ENCODE data around the gene MEIS2.
A peak's percentile ranks its signal among the peaks of the same experiment; 100 is the strongest.

Gene MEIS2

DNA sequence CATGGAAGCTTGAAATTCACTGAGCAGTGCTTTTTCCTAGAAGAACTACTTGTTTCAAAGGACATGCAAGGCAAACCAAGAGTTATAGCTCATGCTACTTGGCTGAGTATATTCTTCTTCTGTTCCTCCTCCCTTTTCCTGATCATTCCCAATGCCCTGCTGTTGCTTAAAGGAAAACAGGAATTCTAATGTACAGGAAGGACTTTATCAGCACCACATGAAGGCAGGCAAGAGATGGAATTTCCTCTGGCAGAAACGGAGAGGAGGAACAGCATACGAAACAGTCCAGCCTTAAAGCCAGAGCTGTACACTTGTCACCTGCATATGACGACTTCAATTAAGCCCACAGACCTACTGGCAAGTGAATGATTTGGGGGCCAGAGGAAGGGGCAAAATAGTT is 15.7 kb downstream of the MEIS2 start:
- H2BK12ac ChIP-seq (ENCODE audit: low read length) = no peak overlapping the region
- no peak overlapping the region for H4K8ac ChIP-seq (ENCODE audit: low read depth, low read length)
- H3K4me2 ChIP-seq (ENCODE audit: low read length) = no peak overlapping the region
- H3K9me3 ChIP-seq (ENCODE audit: insufficient read depth, low read depth, low read length) = no peaks in the 10 kb centered on the region
- WGBS (ENCODE audit: extremely low coverage, insufficient coverage, insufficient read length) = no CpG with 5 or more reads among the region's 3 CpGs
- no peak overlapping the region for H4K12ac ChIP-seq (ENCODE audit: low read depth, low read length)
- no peak overlapping the region for H3K4me3 ChIP-seq (ENCODE audit: low read depth, low read length)
- H2AK5ac ChIP-seq (ENCODE audit: low read length) = no peak overlapping the region
- no peak overlapping the region for H2BK120ac ChIP-seq (ENCODE audit: insufficient read depth, low read length, poor library complexity)
- no peaks in the 10 kb centered on the region for H3K79me2 ChIP-seq (ENCODE audit: control insufficient read depth, insufficient read depth, low read length, poor library complexity)
- DNase-seq = no peak
- H2BK5ac ChIP-seq (ENCODE audit: low read depth, low read length, poor library complexity) = no peak overlapping the region
- H4K91ac ChIP-seq (ENCODE audit: low read depth, low read length) = no peak overlapping the region
- H3K79me1 ChIP-seq (ENCODE audit: low read length) = peaks cover 5% of the 10 kb centered on the region
- no peaks in the 10 kb centered on the region for H3K36me3 ChIP-seq (ENCODE audit: control insufficient read depth in 1 of 2, insufficient read depth in 2 of 2, low read length in 2 of 2)
- H3K4ac ChIP-seq (ENCODE audit: low read depth, low read length) = no peak overlapping the region
- no peak overlapping the region for H3K27ac ChIP-seq (ENCODE audit: low read depth, low read length)
- no peak overlapping the region for H2AFZ ChIP-seq (ENCODE audit: insufficient read depth, low read length, poor library complexity)
- H3K18ac ChIP-seq (ENCODE audit: low read length) = no peak overlapping the region
- no peaks in the 10 kb centered on the region for H3K27me3 ChIP-seq (ENCODE audit: insufficient read depth, low read length)
- H3K14ac ChIP-seq (ENCODE audit: low read length) = no peak overlapping the region
- peaks cover 4 to 9% of the 10 kb centered on the region in 2 experiments for H3K4me1 ChIP-seq (ENCODE audit: control insufficient read depth in 1 of 2, insufficient read depth in 2 of 2, low read length in 2 of 2)
- H3K9ac ChIP-seq (ENCODE audit: low read length) = no peak overlapping the region
- H3K23ac ChIP-seq (ENCODE audit: low read length) = no peak overlapping the region

DNA sequence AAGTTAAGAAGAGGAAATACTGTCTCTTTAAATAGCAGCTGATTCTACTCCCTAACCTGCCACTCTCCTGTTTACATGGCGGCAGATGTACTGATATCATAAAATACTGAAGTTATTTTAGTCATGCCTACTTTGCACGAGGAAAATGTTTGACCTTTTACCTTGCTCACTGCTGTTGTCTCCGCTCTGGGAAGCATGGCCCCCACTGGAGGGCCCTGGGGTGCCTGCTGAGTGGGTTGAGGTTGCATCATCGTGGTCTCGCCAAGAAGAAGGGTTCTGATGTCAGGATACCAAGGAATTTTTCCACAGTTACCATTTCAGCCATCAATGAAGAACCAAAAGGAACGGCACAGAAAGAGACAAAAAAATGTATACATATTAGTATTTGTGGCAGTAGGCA is 16.7 kb downstream of the MEIS2 start:
- Histone ChIP-seq H2BK5ac (ENCODE audit: low read depth, low read length, poor library complexity) (no peak overlapping the region), H3K9me3 (ENCODE audit: insufficient read depth, low read depth, low read length) (no peaks in the 10 kb centered on the region), H2BK12ac (ENCODE audit: low read length) (peak overlapping the region; percentile 92), H4K8ac (ENCODE audit: low read depth, low read length) (no peak overlapping the region), H4K91ac (ENCODE audit: low read depth, low read length) (no peak overlapping the region), H2AFZ (ENCODE audit: insufficient read depth, low read length, poor library complexity) (no peak overlapping the region), H3K14ac (ENCODE audit: low read length) (no peak overlapping the region), H3K23ac (ENCODE audit: low read length) (no peak overlapping the region), H3K4me1 (ENCODE audit: control insufficient read depth in 1 of 2, insufficient read depth in 2 of 2, low read length in 2 of 2) (peaks cover 4 to 9% of the 10 kb centered on the region in 2 experiments), H3K36me3 (ENCODE audit: control insufficient read depth in 1 of 2, insufficient read depth in 2 of 2, low read length in 2 of 2) (no peaks in the 10 kb centered on the region), H3K9ac (ENCODE audit: low read length) (no peak overlapping the region), H4K12ac (ENCODE audit: low read depth, low read length) (no peak overlapping the region), H2BK120ac (ENCODE audit: insufficient read depth, low read length, poor library complexity) (peak overlapping the region; percentile 58), H2AK5ac (ENCODE audit: low read length) (peak overlapping the region; percentile 1), H3K79me2 (ENCODE audit: control insufficient read depth, insufficient read depth, low read length, poor library complexity) (no peaks in the 10 kb centered on the region), H3K18ac (ENCODE audit: low read length) (no peak overlapping the region), H3K4ac (ENCODE audit: low read depth, low read length) (no peak overlapping the region), H3K4me2 (ENCODE audit: low read length) (no peak overlapping the region), H3K27me3 (ENCODE audit: insufficient read depth, low read length) (no peaks in the 10 kb centered on the region), H3K27ac (ENCODE audit: low read depth, low read length) (no peak overlapping the region), H3K4me3 (ENCODE audit: low read depth, low read length) (no peak overlapping the region), H3K79me1 (ENCODE audit: low read length) (peaks cover 5% of the 10 kb centered on the region)
- peak in 1 of 2 donors; percentile 26 for DNase-seq
- no CpG with 5 or more reads among the region's 6 CpGs for WGBS (ENCODE audit: extremely low coverage, insufficient coverage, insufficient read length)

DNA sequence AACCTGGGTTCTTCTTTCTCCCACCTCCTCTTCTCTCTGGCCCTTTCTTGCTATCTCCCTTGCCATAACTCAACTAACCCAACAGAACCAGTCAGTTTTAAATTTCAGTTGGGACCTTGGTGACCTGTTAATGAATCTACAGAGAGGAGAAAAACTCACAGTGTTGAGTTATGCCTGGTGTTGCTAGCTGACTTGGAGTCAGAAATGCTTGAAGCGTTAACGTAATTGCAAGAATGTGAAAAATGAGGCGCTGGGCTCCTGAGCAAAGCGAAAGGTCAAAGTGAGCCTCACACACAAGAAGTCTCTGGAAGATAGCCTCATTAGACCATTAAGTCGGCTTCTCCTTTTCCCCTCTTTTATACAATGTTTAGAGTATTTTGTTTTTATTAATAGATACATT is 18.4 kb downstream of the MEIS2 start:
- H3K27ac ChIP-seq (ENCODE audit: low read depth, low read length) = peak overlapping the region; percentile 87
- no peaks in the 10 kb centered on the region for H3K36me3 ChIP-seq (ENCODE audit: control insufficient read depth in 1 of 2, insufficient read depth in 2 of 2, low read length in 2 of 2)
- no peak overlapping the region for H2AK5ac ChIP-seq (ENCODE audit: low read length)
- peak overlapping the region; percentile 34 for H3K4me2 ChIP-seq (ENCODE audit: low read length)
- H3K9me3 ChIP-seq (ENCODE audit: insufficient read depth, low read depth, low read length) = no peaks in the 10 kb centered on the region
- H2BK120ac ChIP-seq (ENCODE audit: insufficient read depth, low read length, poor library complexity) = no peak overlapping the region
- no peak overlapping the region for H3K9ac ChIP-seq (ENCODE audit: low read length)
- no peaks in the 10 kb centered on the region for H3K79me2 ChIP-seq (ENCODE audit: control insufficient read depth, insufficient read depth, low read length, poor library complexity)
- H2BK12ac ChIP-seq (ENCODE audit: low read length) = no peak overlapping the region
- no peak overlapping the region for H2BK5ac ChIP-seq (ENCODE audit: low read depth, low read length, poor library complexity)
- peaks cover 4 to 9% of the 10 kb centered on the region in 2 experiments for H3K4me1 ChIP-seq (ENCODE audit: control insufficient read depth in 1 of 2, insufficient read depth in 2 of 2, low read length in 2 of 2)
- H4K8ac ChIP-seq (ENCODE audit: low read depth, low read length) = peak overlapping the region; percentile 47
- H3K27me3 ChIP-seq (ENCODE audit: insufficient read depth, low read length) = no peaks in the 10 kb centered on the region
- WGBS (ENCODE audit: extremely low coverage, insufficient coverage, insufficient read length) = no CpG with 5 or more reads among the region's 5 CpGs
- no peak overlapping the region for H3K23ac ChIP-seq (ENCODE audit: low read length)
- H4K12ac ChIP-seq (ENCODE audit: low read depth, low read length) = no peak overlapping the region
- H3K4me3 ChIP-seq (ENCODE audit: low read depth, low read length) = no peak overlapping the region
- peak overlapping the region; percentile 24 for H4K91ac ChIP-seq (ENCODE audit: low read depth, low read length)
- H3K14ac ChIP-seq (ENCODE audit: low read length) = no peak overlapping the region
- peaks cover 5% of the 10 kb centered on the region for H3K79me1 ChIP-seq (ENCODE audit: low read length)
- no peak overlapping the region for H3K4ac ChIP-seq (ENCODE audit: low read depth, low read length)
- H3K18ac ChIP-seq (ENCODE audit: low read length) = no peak overlapping the region
- DNase-seq = peak; percentile 54 to 85
- no peak overlapping the region for H2AFZ ChIP-seq (ENCODE audit: insufficient read depth, low read length, poor library complexity)

DNA sequence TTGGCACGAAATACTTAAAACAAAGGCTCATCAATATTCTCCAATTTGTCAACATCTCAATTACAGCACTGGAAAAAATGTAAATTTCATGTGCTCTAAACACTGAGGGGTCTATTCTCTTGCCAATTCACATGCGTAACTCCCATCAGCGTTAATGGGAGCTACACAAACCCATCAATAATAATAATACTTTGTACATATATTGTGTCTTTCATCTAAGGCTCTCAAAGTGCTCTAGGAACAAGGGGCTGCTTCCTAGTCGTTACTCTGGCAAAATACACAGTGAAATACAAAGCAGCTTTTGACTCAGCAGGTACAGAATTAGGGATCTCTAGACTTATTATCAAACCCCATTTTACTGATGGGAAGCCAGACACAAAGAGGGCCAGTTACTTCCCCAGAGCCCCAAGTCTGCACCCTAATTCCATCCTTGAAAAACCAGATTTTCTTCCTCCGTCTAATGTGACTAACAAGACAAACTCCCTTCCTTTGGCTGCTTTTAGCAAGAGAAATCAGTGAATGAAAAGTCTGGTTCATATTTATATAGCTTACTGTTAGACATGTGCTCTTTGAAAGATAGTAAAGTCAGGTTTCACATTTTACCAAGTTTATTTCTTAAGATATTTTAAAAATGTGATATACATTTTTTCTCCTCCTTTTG is 20.0 kb downstream of the MEIS2 start:
- no peak overlapping the region for H3K14ac ChIP-seq (ENCODE audit: low read length)
- no peak overlapping the region for H2AFZ ChIP-seq (ENCODE audit: insufficient read depth, low read length, poor library complexity)
- no peak overlapping the region for H3K27ac ChIP-seq (ENCODE audit: low read depth, low read length)
- peaks cover 5% of the 10 kb centered on the region for H3K79me1 ChIP-seq (ENCODE audit: low read length)
- peak overlapping the region; percentile 14 for H3K4ac ChIP-seq (ENCODE audit: low read depth, low read length)
- DNase-seq = no peak
- H3K27me3 ChIP-seq (ENCODE audit: insufficient read depth, low read length) = no peaks in the 10 kb centered on the region
- H4K12ac ChIP-seq (ENCODE audit: low read depth, low read length) = no peak overlapping the region
- no peak overlapping the region for H3K4me3 ChIP-seq (ENCODE audit: low read depth, low read length)
- no peak overlapping the region for H3K18ac ChIP-seq (ENCODE audit: low read length)
- no peak overlapping the region for H2BK5ac ChIP-seq (ENCODE audit: low read depth, low read length, poor library complexity)
- no peaks in the 10 kb centered on the region for H3K36me3 ChIP-seq (ENCODE audit: control insufficient read depth in 1 of 2, insufficient read depth in 2 of 2, low read length in 2 of 2)
- no peak overlapping the region for H4K91ac ChIP-seq (ENCODE audit: low read depth, low read length)
- no peak overlapping the region for H2AK5ac ChIP-seq (ENCODE audit: low read length)
- WGBS (ENCODE audit: extremely low coverage, insufficient coverage, insufficient read length) = no CpG with 5 or more reads among the region's 5 CpGs
- peaks cover 4 to 9% of the 10 kb centered on the region in 2 experiments for H3K4me1 ChIP-seq (ENCODE audit: control insufficient read depth in 1 of 2, insufficient read depth in 2 of 2, low read length in 2 of 2)
- H3K9me3 ChIP-seq (ENCODE audit: insufficient read depth, low read depth, low read length) = no peaks in the 10 kb centered on the region
- no peaks in the 10 kb centered on the region for H3K79me2 ChIP-seq (ENCODE audit: control insufficient read depth, insufficient read depth, low read length, poor library complexity)
- H2BK12ac ChIP-seq (ENCODE audit: low read length) = no peak overlapping the region
- no peak overlapping the region for H3K9ac ChIP-seq (ENCODE audit: low read length)
- no peak overlapping the region for H3K23ac ChIP-seq (ENCODE audit: low read length)
- no peak overlapping the region for H3K4me2 ChIP-seq (ENCODE audit: low read length)
- no peak overlapping the region for H4K8ac ChIP-seq (ENCODE audit: low read depth, low read length)
- H2BK120ac ChIP-seq (ENCODE audit: insufficient read depth, low read length, poor library complexity) = no peak overlapping the region
